GM12874 (cell line): ENCODE measurements around the gene FEZ2.

Experiments
- TF ChIP-seq, protein P1 (sequence below): IDR thresholded peaks from 2 replicates; pipeline ENCODE4 v1.5.1; 2011; ENCODE audit warnings: low read depth, mild to moderate bottlenecking, control low read depth, low read length, moderate library complexity; ENCODE audit not compliant: insufficient read depth

FEZ2 gene

DNA sequence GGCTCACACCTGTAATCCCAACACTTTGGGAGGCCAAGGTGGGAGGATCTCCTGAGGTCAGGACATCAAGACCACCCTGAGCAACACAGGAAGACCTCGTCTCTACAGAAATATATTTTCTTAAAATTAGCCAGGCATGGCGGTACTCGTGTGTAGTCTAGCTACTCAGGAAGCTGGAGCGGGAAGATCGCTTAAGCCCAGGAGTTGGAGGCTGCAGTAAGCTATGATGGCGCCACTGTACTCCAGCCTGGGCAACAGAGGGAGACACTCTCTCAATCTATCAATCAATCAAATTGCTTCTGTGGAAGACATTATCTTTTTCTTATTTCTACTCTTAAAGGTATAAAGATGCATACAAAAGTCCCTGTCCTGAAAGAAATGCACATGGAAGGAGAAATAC, 11.3 kb downstream of the FEZ2 start:
- TF ChIP-seq, protein P1, sequence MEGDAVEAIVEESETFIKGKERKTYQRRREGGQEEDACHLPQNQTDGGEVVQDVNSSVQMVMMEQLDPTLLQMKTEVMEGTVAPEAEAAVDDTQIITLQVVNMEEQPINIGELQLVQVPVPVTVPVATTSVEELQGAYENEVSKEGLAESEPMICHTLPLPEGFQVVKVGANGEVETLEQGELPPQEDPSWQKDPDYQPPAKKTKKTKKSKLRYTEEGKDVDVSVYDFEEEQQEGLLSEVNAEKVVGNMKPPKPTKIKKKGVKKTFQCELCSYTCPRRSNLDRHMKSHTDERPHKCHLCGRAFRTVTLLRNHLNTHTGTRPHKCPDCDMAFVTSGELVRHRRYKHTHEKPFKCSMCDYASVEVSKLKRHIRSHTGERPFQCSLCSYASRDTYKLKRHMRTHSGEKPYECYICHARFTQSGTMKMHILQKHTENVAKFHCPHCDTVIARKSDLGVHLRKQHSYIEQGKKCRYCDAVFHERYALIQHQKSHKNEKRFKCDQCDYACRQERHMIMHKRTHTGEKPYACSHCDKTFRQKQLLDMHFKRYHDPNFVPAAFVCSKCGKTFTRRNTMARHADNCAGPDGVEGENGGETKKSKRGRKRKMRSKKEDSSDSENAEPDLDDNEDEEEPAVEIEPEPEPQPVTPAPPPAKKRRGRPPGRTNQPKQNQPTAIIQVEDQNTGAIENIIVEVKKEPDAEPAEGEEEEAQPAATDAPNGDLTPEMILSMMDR: no peak

- TF ChIP-seq, protein P1: no peak
Measured at GRCh38 chr2:36584148-36584794, 13.7 kb downstream of the FEZ2 start.

DNA sequence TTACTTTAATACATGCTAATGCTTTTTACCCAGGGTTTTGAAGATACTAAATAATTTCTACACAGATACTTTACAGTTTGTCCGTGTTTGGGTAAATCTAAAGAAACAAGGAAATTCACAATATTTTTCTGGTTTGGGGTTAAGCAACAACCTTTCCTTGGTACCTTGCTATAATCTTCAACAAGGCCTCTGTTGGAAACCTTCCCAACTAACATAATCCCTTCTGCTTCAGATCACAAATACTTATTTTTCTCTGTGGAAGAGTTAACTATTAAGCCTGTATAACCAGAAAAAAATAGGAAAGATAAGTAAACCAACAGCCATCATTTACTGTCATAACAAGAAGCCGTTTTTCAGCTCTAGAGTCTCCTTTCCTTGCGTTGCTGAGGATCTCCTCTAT, 15.0 kb downstream of the FEZ2 start:
- TF ChIP-seq, protein P1: no peak

GRCh38 chr2:36582538-36582937, 15.4 kb downstream of the FEZ2 start:
- TF ChIP-seq, protein P1: no peak

GRCh38 chr2:36579297-36579664, 18.7 kb downstream of the FEZ2 start:
- TF ChIP-seq, protein P1: no peak

DNA sequence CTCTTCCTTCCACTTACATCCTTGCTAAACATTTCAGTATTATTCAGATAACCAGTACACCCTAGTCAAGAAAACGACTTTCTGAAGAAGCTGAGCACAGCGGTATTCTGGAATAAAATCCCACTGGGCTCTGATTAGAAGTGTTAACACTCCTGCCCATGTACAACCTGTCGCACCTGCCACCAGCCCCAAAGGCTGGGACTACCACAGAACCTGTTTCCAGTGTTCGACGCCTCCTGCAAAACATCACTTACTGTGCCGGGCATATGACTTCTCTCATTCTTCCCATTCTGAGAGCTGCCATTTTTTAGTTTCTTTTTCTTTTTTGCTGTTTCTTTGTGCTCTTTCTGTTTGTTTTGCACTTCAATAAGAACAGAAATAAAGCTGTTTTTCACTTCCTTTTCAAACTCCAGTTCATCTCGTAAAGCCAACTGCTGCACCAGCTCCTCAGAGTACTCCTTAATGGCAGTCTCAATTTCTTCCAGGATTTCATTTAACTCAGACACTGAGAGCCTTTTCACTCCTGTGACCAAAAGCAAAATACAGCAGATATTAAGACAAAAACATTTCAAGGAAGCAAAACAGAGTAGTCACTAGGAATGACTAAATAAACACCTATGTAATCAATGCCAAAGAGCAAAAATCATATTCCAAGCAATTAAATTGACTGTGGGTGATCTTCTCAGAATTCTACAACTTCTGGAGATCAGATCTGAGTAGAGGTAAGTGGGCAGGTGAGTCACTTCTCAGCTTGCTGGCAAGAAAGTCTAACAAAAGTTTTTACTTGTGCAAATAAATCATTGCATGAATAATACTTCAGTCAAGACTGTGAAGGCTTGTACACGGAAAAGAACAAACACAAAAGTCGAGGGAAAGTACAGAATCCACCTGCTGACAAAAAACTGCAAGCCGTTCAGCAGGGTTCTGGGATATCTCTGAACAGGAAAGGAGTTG, 19.3 kb downstream of the FEZ2 start:
- TF ChIP-seq, protein P1: no peak

- TF ChIP-seq, protein P1: no peak
Measured at GRCh38 chr2:36577884-36578283, 20.1 kb downstream of the FEZ2 start.
